Sigmoid colon (tissue), 4 donors: Measurements from ENCODE around the gene SLCO3A1.

Experiments used
- EP300 ChIP-seq, 4 donors: sonication (generic); formaldehyde crosslinking; IDR thresholded peaks; one replicate each; pipeline ENCODE4 v1.6.1; 2017; ENCODE audit warnings: antibody characterized with exemption in 4 of 4
- POLR2A ChIP-seq, 2 donors: fragments of 450-650 bp; IDR thresholded peaks; one replicate each; pipeline ENCODE4 v1.6.1; 2016; ENCODE audit warnings: antibody characterized with exemption in 2 of 2, mild to moderate bottlenecking in 2 of 2, moderate library complexity in 2 of 2
- POLR2AphosphoS5 ChIP-seq, 4 donors: sonication (generic); formaldehyde crosslinking; IDR thresholded peaks; one replicate each; pipeline ENCODE4 v1.6.1; 2017; ENCODE audit warnings: antibody characterized with exemption in 4 of 4

DNA sequence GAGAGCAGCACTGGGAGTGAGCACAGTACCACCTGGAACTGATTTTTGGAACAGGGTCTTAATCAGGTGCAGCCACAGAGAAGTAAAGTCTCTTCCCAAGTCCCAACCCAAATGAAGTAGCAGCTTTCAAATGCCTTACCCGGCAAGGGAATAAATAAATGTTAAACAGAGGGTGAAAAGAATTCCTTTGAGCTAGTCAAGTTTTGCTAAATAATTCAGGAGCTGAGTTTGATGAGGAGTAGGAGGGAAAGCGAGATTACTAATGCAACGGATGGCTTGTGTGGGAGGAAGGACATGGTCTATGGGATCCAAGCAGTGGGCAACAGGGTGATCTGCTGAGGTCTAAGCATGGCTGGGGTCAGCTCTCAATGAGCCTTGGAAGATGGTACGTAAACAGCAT is 335.7 kb downstream of the SLCO3A1 start:
- TF ChIP-seq EP300 (IDR thresholded peaks at IDR 0.05) = no peak
- no peak for TF ChIP-seq POLR2A (IDR thresholded peaks at IDR 0.05)
- no peak for TF ChIP-seq POLR2AphosphoS5 (IDR thresholded peaks at IDR 0.05)
